K562 (cell line): ENCODE measurements around the gene CLUH. TPM values are rescaled to one million over a fixed set of nuclear protein-coding genes. Genes with fewer than 3 reads are reported as not detected.

Experiments
- ATAC-seq: fragments of 200-7000 bp; cut with Tn5 transposase; 3 replicates; pipeline ENCODE4 v1.9.1; 2020; ENCODE audit warnings: moderate library complexity
- BruUV-seq: library from RNA; stranded (reverse); fragments of 400-500 nt; replicated peaks from 2 replicates; lab custom pipeline; 2021; lab: Mats Ljungman, UMichigan
- CTCF ChIA-PET: fragments of 300-600 bp; formaldehyde crosslinking; extraction: SDS; loops from one replicate; lab custom pipeline; 2021; ENCODE audit warnings: low intra/inter-chr PET ratio; lab: Yijun Ruan, JAX
- POLR2A ChIA-PET: fragments of 300-600, 350-650 bp; sonication (Branson Sonifier 250); formaldehyde crosslinking; extraction: SDS; loops from one replicate; lab custom pipeline; 2021; ENCODE audit warnings: antibody characterized with exemption, inconsistent platforms; lab: Yijun Ruan, JAX
- DNase-seq, 4 experiments: peaks; one replicate each; pipeline versions ENCODE4 v3.0.0 to v3.0.0-alpha.2; 2011 to 2018; ENCODE audit warnings: low spot score in 3 of 4, mixed read lengths in 3 of 4; ENCODE audit errors: extremely low read depth in 1 of 4
- FAIRE-seq: peaks from 2 replicates; lab custom pipeline; 2011; peaks lifted over from hg19 to GRCh38; lab: Jason Lieb, UNC
- H2AFZ ChIP-seq: 2 replicates; pipeline ENCODE4 v1.6.0; 2011; ENCODE audit warnings: low read depth, low read length, control low read depth, inconsistent platforms
- H3K27ac ChIP-seq: fragments of 200-600 bp; 3 replicates; pipeline ENCODE4 v1.8.0; 2011; ENCODE audit warnings: low read depth, mild to moderate bottlenecking, control low read depth, inconsistent platforms, low read length, moderate library complexity, mixed read lengths; ENCODE audit errors: extremely low read depth
- H3K27me3 ChIP-seq, 2 experiments: fragments of 300-600 bp in 1 of 2; 2 replicates in 1 of 2; 3 replicates in 1 of 2; pipeline versions ENCODE4 v1.6.0 to v1.8.0; 2011; ENCODE audit warnings: inconsistent platforms in 2 of 2, low read length in 2 of 2, mild to moderate bottlenecking in 1 of 2, mixed read lengths in 1 of 2, moderate library complexity in 1 of 2; ENCODE audit not compliant: control insufficient read depth in 2 of 2, insufficient read depth in 2 of 2
- H3K36me3 ChIP-seq: fragments of 300-600 bp; 3 replicates; pipeline ENCODE4 v1.8.0; 2011; ENCODE audit warnings: mild to moderate bottlenecking, low read length, inconsistent platforms; ENCODE audit not compliant: control insufficient read depth, insufficient read depth
- H3K4me1 ChIP-seq, 2 experiments: fragments of 200-600 bp in 1 of 2; replicated peaks in 1 of 2; 2 replicates in 1 of 2; 3 replicates in 1 of 2; pipeline versions ENCODE4 v1.5.1 to v1.8.0; 2011; ENCODE audit warnings: inconsistent platforms in 2 of 2, low read length in 2 of 2, mild to moderate bottlenecking in 1 of 2, mixed read lengths in 1 of 2, moderate library complexity in 1 of 2; ENCODE audit not compliant: control insufficient read depth in 2 of 2, insufficient read depth in 2 of 2
- H3K4me2 ChIP-seq: 2 replicates; pipeline ENCODE4 v1.6.1; 2011; ENCODE audit warnings: low read length, control low read depth, inconsistent platforms, mixed read lengths; ENCODE audit not compliant: insufficient read depth
- H3K4me3 ChIP-seq: fragments of 200-600 bp; sonication (generic), shearing (Covaris generic); 2 replicates; pipeline ENCODE4 v1.5.1; 2016; ENCODE audit warnings: control low read depth, inconsistent platforms
- H3K79me2 ChIP-seq: fragments of 200-600 bp; 3 replicates; pipeline ENCODE4 v1.8.0; 2011; ENCODE audit warnings: low read length, inconsistent platforms; ENCODE audit not compliant: control insufficient read depth, insufficient read depth
- H3K9ac ChIP-seq, 2 experiments: 2 replicates each; pipeline versions ENCODE4 v1.6.0 to v1.6.1; 2011; ENCODE audit warnings: low read depth in 2 of 2, low read length in 2 of 2, control low read depth in 1 of 2, inconsistent platforms in 1 of 2, mild to moderate bottlenecking in 1 of 2, mixed read lengths in 1 of 2; ENCODE audit not compliant: insufficient read depth in 1 of 2
- H3K9me1 ChIP-seq: one replicate; pipeline ENCODE4 v1.6.0; 2011; ENCODE audit warnings: inconsistent platforms, mild to moderate bottlenecking, low read length, moderate library complexity; ENCODE audit not compliant: control insufficient read depth, insufficient read depth
- H3K9me3 ChIP-seq: replicated peaks from 2 replicates; pipeline ENCODE4 v1.5.1; 2011; ENCODE audit warnings: low read depth, low read length, inconsistent platforms; ENCODE audit not compliant: control insufficient read depth, insufficient read depth
- H4K20me1 ChIP-seq: replicated peaks from 2 replicates; pipeline ENCODE4 v1.6.1; 2011; ENCODE audit warnings: low read length, inconsistent platforms, mixed read lengths; ENCODE audit not compliant: control insufficient read depth, insufficient read depth
- BHLHE40 ChIP-seq: IDR thresholded peaks from 2 replicates; pipeline ENCODE4 v1.6.1; 2011; ENCODE audit warnings: low read length, improper control_type of control experiment
- BRCA1 ChIP-seq, 2 experiments: fragments of 450-650 bp in 1 of 2; sonication (generic) in 1 of 2; formaldehyde crosslinking in 1 of 2; IDR thresholded peaks; 2 replicates each; pipeline versions ENCODE4 v1.5.0 to v1.6.1; 2017 to 2020; ENCODE audit warnings: mild to moderate bottlenecking in 1 of 2, missing genetic modification reagents in 1 of 2
- EP400 ChIP-seq: fragments of 450-650 bp; IDR thresholded peaks from 2 replicates; pipeline ENCODE4 v1.6.1; 2017; ENCODE audit warnings: antibody characterized with exemption, mild to moderate bottlenecking, moderate library complexity
- NR2C1 ChIP-seq, 2 experiments: fragments of 450-650 bp; IDR thresholded peaks; 2 replicates each; pipeline ENCODE4 v1.6.1; 2017; ENCODE audit warnings: mild to moderate bottlenecking in 2 of 2, antibody characterized with exemption in 1 of 2, inconsistent platforms in 1 of 2, missing compliant biosample characterization in 1 of 2, missing genetic modification characterization in 1 of 2
- RBBP5 ChIP-seq: fragments of 200-600 bp; sonication (generic); IDR thresholded peaks from 2 replicates; pipeline ENCODE4 v1.6.1; 2012; ENCODE audit warnings: borderline replicate concordance, mild to moderate bottlenecking, low read length, control low read depth, inconsistent platforms; ENCODE audit not compliant: insufficient read depth, poor library complexity, severe bottlenecking
- SAP30 ChIP-seq: fragments of 200-600 bp; sonication (generic); IDR thresholded peaks from 2 replicates; pipeline ENCODE4 v1.6.1; 2012; ENCODE audit warnings: borderline replicate concordance, low read depth, mild to moderate bottlenecking, moderate library complexity, low read length, control low read depth, inconsistent platforms; ENCODE audit not compliant: insufficient read depth, poor library complexity, severe bottlenecking
- SIN3A ChIP-seq, 2 experiments: fragments of 150-350 bp in 1 of 2; IDR thresholded peaks; 2 replicates each; pipeline ENCODE4 v1.6.1; 2011 to 2016; ENCODE audit warnings: borderline replicate concordance in 2 of 2, low read depth in 2 of 2, low read length in 2 of 2, mild to moderate bottlenecking in 2 of 2, moderate library complexity in 2 of 2; ENCODE audit not compliant: control insufficient read depth in 1 of 2
- SIRT6 ChIP-seq: IDR thresholded peaks from one replicate; pipeline ENCODE4 v1.6.1; 2012; ENCODE audit warnings: low read depth, mild to moderate bottlenecking, control low read depth, inconsistent platforms, low read length, moderate library complexity
- SRSF9 ChIP-seq: fragments of 200-400 bp; formaldehyde crosslinking; IDR thresholded peaks from 2 replicates; pipeline ENCODE4 v1.6.1; 2017; ENCODE audit warnings: low read depth, low read length, borderline replicate concordance
- WGBS: fragments of 100-300 bp; shearing (Covaris generic); methylation state at CpG from one replicate; pipeline ENCODE4 v1.1.6; 2016; ENCODE audit warnings: low coverage, mixed read lengths; ENCODE audit not compliant: insufficient coverage; ENCODE audit errors: missing lambda C conversion rate; 5-methylcytosine and 5-hydroxymethylcytosine counted together
- in situ Hi-C: fragments of 300-500 bp; cut with MboI; formaldehyde crosslinking; loops from 4 replicates; pipeline ENCODE4 v1.15.0; 2018; ENCODE audit warnings: inconsistent platforms, mixed read lengths
- intact Hi-C: fragments of 100-400 bp; cut with micrococcal nuclease; formaldehyde crosslinking; loops from 2 replicates; pipeline ENCODE4 v1.14.2; 2022
- polyA plus RNA-seq, 8 experiments: library from polyadenylated mRNA; depleted of rRNA in 4 of 8; stranded (reverse) in 5 of 8; unstranded in 3 of 8; fragments of >200 nt; fragmentation: Nextera tagmentation in 2 of 8; fragmentation: Illumina TruSeq in 1 of 8; extraction: Ambion mirVana in 2 of 8; extraction: Trizol in 1 of 8; gene quantifications; 2 replicates each; pipeline versions ENCODE4 v1.2.1 to v1.2.3, GENCODE V29; 2011 to 2014; ENCODE audit warnings: inconsistent platforms in 1 of 8, missing spikeins in 1 of 8
- total RNA-seq, 7 experiments: library from RNA; depleted of rRNA in 6 of 7; stranded (reverse); fragments of >200 nt in 6 of 7; fragmentation: Illumina TruSeq in 2 of 7; extraction: Trizol in 2 of 7; gene quantifications; 2 replicates each; pipeline versions ENCODE4 v1.2.1 to v1.2.3, GENCODE V29; 2011 to 2021; ENCODE audit warnings: low replicate concordance in 1 of 7
- TF ChIP-seq, protein P1 (sequence below): sonication (generic); formaldehyde crosslinking; IDR thresholded peaks from 2 replicates; pipeline ENCODE4 v1.8.0; 2022; ENCODE audit warnings: mild to moderate bottlenecking, missing genetic modification reagents, borderline replicate concordance
- TF ChIP-seq, protein P2 (sequence below): fragments of 250-450 bp; sonication (Bioruptor Pico); IDR thresholded peaks from 2 replicates; pipeline ENCODE4 v1.8.0; 2022; ENCODE audit warnings: inconsistent platforms
- TF ChIP-seq, protein P3 (sequence below): sonication (generic); formaldehyde crosslinking; IDR thresholded peaks from 2 replicates; pipeline ENCODE4 v1.8.1; 2023; ENCODE audit warnings: mild to moderate bottlenecking, missing genetic modification reagents

Gene CLUH
- total and polyA plus RNA-seq, 9 of the 15 experiments (the other 6 are each of a cell fraction or from before 2014, with no cell fraction given) = 0.21 to 140 (median 33.2) TPM

DNA sequence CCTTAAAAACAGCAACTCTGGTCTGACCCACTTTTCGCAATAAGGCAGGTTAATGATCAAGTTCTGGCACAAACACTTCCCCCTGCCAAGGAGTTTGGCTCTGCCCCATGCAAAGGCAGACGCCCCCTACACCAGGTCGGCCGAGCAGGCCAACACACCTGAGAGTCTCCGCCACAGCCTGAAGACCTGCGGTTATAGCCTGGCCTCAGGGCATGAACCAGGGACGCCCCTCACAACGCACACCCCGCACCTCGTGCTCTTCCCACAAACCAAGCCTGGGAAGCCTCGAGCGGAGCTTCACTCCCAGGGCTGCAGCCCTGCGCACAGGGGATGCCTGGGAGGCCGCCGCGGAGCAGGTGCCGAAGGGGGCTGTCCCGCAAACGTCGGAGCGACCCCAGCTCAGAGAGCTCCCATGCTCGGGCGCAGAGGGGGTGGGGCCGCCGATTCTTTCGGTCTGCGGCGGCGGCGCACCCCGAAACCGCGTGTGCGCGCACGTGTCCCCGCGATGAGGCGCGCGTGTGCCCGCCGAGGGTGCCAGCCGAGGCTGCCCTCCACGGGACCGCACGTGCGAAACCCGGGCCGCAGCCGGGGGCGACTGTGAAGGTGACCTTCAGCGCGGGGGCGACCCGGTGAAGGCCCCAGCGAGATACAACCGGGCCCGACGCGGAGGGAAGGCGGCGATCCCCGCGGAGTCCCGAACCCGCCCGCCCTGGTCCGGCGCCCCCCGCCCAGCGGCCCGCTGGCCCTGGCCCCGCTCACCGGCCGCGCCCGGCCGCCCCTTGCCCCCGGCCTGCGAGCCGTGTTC is 559 bp downstream of the CLUH start:
- H3K9me3 ChIP-seq = no peaks in the 10 kb centered on the region
- in situ Hi-C loops = no loop called here
- no TSS peak for BruUV-seq
- intact Hi-C loops = no loop called here
- peaks cover 68% of the 10 kb centered on the region for H3K79me2 ChIP-seq
- H3K9ac ChIP-seq = peak overlapping the region; percentile 67 to 99
- H3K4me1 ChIP-seq = peaks cover 18 to 61% of the 10 kb centered on the region in 2 experiments; a peak in 4 of 5 replicates
- ATAC-seq (peak; percentile 12), FAIRE-seq (no peak), DNase-seq (peak in 2 of 4 experiments; percentile 67 to 74)
- H3K4me2 ChIP-seq = peak overlapping the region; percentile 96
- H2AFZ ChIP-seq = 0 out of 2 replicates have a peak overlapping the region, but pooled peaks have one; percentile 16
- H3K36me3 ChIP-seq = peaks cover 35% of the 10 kb centered on the region; the same call in 1 of the 3 replicates
- no peaks in the 10 kb centered on the region for H3K27me3 ChIP-seq
- peaks cover 5% of the 10 kb centered on the region for H3K9me1 ChIP-seq
- CTCF ChIA-PET = no interaction called here
- peak overlapping the region; percentile 70 for H3K4me3 ChIP-seq
- peaks cover 20% of the 10 kb centered on the region for H4K20me1 ChIP-seq
- 0% methylated on average over 15 of the region's 82 CpGs for WGBS
- H3K27ac ChIP-seq = peak overlapping the region; percentile 80
- POLR2A ChIA-PET = interaction anchor here (1.4 kb wide), 1 partner anchor 11 kb away, joined by 5 read pairs; no protein-coding TSS in a partner anchor
- 0 out of 2 replicates have a peak, but pooled peaks have one; percentile 27 for TF ChIP-seq EP400
- TF ChIP-seq, protein P1, sequence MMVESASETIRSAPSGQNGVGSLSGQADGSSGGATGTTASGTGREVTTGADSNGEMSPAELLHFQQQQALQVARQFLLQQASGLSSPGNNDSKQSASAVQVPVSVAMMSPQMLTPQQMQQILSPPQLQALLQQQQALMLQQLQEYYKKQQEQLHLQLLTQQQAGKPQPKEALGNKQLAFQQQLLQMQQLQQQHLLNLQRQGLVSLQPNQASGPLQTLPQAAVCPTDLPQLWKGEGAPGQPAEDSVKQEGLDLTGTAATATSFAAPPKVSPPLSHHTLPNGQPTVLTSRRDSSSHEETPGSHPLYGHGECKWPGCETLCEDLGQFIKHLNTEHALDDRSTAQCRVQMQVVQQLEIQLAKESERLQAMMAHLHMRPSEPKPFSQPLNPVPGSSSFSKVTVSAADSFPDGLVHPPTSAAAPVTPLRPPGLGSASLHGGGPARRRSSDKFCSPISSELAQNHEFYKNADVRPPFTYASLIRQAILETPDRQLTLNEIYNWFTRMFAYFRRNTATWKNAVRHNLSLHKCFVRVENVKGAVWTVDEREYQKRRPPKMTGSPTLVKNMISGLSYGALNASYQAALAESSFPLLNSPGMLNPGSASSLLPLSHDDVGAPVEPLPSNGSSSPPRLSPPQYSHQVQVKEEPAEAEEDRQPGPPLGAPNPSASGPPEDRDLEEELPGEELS (CRISPR knock-in tag) = 0 out of 2 replicates have a peak, but pooled peaks have one; percentile 36
- peak; percentile 37 for TF ChIP-seq RBBP5
- TF ChIP-seq SRSF9 = no peak
- TF ChIP-seq SIN3A (IDR thresholded peaks at IDR 0.05; ENCODE audit: borderline replicate concordance in 2 of 2, control insufficient read depth in 1 of 2, low read depth in 2 of 2, low read length in 2 of 2) = peak; percentile 12 to 32; a peak in 1 of 4 replicates
- no peak for TF ChIP-seq NR2C1 (IDR thresholded peaks at IDR 0.05)
- TF ChIP-seq NR2C1 (tag; IDR thresholded peaks at IDR 0.05) = no peak
- TF ChIP-seq BHLHE40 = peak; percentile 51; the same call in 1 of the 2 replicates
- TF ChIP-seq BRCA1 (IDR thresholded peaks at IDR 0.05) = no peak
- no peak for TF ChIP-seq BRCA1 (CRISPR knock-in tag; IDR thresholded peaks at IDR 0.05)
- TF ChIP-seq, protein P2, sequence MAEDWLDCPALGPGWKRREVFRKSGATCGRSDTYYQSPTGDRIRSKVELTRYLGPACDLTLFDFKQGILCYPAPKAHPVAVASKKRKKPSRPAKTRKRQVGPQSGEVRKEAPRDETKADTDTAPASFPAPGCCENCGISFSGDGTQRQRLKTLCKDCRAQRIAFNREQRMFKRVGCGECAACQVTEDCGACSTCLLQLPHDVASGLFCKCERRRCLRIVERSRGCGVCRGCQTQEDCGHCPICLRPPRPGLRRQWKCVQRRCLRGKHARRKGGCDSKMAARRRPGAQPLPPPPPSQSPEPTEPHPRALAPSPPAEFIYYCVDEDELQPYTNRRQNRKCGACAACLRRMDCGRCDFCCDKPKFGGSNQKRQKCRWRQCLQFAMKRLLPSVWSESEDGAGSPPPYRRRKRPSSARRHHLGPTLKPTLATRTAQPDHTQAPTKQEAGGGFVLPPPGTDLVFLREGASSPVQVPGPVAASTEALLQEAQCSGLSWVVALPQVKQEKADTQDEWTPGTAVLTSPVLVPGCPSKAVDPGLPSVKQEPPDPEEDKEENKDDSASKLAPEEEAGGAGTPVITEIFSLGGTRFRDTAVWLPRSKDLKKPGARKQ (CRISPR knock-in tag) = no peak
- TF ChIP-seq SIRT6 = no peak
- TF ChIP-seq SAP30 = peak; percentile 29
- TF ChIP-seq, protein P3, sequence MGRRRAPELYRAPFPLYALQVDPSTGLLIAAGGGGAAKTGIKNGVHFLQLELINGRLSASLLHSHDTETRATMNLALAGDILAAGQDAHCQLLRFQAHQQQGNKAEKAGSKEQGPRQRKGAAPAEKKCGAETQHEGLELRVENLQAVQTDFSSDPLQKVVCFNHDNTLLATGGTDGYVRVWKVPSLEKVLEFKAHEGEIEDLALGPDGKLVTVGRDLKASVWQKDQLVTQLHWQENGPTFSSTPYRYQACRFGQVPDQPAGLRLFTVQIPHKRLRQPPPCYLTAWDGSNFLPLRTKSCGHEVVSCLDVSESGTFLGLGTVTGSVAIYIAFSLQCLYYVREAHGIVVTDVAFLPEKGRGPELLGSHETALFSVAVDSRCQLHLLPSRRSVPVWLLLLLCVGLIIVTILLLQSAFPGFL (CRISPR knock-in tag) = no peak
